Fibroblast of pulmonary artery (primary cell): Measurements from ENCODE around the gene CCDC82.

ENCODE experiments used
- DNase-seq: peaks from one replicate; pipeline ENCODE4 v3.0.0-alpha.2; 2010; ENCODE audit warnings: low read depth
- H3K4me3 ChIP-seq: replicated peaks from 2 replicates; pipeline ENCODE4 v1.5.1; 2011; ENCODE audit warnings: low read depth, mild to moderate bottlenecking, control low read depth, low read length, moderate library complexity
- TF ChIP-seq, protein P1 (sequence below): IDR thresholded peaks from 2 replicates; pipeline ENCODE4 v1.5.1; 2011; ENCODE audit warnings: mild to moderate bottlenecking, control low read depth, low read length, inconsistent platforms; ENCODE audit errors: missing control alignments

The CCDC82 gene

DNA sequence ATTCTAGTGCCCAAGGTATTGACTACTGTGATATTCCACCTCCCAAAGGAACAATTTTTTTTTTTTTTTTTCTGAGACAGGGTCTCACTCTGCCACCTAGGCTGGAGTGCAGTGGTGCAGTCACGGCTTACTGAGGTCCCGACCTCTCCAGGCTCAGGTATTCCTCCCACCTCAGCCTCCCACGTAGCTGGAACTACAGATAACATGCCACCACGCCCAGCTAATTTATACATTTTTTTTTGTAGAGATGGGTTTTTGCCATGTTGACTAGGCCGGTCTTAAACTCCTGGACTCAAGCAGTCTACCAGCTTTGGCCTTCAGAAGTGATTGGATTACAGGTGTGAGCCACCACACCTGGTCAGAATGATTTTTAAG is 80.1 kb downstream of the CCDC82 start:
- H3K4me3 ChIP-seq = no peak overlapping the region
- TF ChIP-seq, protein P1, sequence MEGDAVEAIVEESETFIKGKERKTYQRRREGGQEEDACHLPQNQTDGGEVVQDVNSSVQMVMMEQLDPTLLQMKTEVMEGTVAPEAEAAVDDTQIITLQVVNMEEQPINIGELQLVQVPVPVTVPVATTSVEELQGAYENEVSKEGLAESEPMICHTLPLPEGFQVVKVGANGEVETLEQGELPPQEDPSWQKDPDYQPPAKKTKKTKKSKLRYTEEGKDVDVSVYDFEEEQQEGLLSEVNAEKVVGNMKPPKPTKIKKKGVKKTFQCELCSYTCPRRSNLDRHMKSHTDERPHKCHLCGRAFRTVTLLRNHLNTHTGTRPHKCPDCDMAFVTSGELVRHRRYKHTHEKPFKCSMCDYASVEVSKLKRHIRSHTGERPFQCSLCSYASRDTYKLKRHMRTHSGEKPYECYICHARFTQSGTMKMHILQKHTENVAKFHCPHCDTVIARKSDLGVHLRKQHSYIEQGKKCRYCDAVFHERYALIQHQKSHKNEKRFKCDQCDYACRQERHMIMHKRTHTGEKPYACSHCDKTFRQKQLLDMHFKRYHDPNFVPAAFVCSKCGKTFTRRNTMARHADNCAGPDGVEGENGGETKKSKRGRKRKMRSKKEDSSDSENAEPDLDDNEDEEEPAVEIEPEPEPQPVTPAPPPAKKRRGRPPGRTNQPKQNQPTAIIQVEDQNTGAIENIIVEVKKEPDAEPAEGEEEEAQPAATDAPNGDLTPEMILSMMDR = no peak
- no peak for DNase-seq

GRCh38 chr11:96309016-96309642 is 80.6 kb downstream of the CCDC82 start:
- TF ChIP-seq, protein P1 = no peak
- DNase-seq = peak; percentile 94

GRCh38 chr11:96307776-96308140 is 82.0 kb downstream of the CCDC82 start:
- H3K4me3 ChIP-seq = peak overlapping the region; percentile 46

More at GRCh38 chr11:96309016-96309642, 80.6 kb downstream of the CCDC82 start:
- H3K4me3 ChIP-seq = peak overlapping the region; percentile 18

DNA sequence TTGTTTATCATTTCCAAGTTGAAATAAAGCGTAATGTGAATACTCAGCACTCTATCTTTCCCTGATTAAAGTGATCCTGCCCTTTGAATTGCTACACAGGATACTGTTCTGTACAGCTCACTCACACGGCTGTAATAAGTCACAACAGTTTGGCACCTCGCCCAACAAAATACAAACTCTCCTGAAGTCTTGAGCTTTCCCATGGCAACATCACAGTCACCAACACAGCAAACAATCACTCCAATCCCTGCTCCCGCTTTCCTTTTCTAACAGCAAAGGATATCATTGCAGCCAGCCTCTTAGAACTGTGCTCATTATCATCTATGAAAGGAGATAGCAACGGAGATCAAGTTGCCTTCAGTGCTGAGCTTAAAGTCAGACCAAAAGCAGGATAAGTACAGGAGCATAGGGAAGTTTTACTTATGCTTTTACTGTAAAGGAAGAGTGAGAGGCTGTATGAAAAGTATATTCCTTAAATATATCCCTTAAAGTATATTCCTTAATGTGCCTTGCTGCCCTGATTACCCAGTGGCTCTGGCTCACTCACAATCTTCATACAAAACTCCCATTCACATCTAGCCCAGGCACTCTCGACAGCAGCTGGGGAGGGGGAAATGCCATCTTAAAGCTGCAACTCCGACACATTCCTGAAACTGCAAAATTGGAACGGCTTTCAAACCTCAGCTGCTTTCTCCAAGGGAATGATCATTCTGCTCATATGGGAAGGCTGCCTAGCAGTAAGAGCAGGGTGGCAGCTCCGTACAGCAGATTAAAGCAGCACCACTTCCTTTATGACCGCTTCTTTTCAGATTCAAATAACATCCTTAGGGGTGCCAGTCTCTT is 82.6 kb downstream of the CCDC82 start:
- DNase-seq = peak; percentile 100
- peak overlapping the region; percentile 46 for H3K4me3 ChIP-seq

More at GRCh38 chr11:96307776-96308140, 82.0 kb downstream of the CCDC82 start:
- TF ChIP-seq, protein P1 = no peak
- peak; percentile 90 for DNase-seq

DNA sequence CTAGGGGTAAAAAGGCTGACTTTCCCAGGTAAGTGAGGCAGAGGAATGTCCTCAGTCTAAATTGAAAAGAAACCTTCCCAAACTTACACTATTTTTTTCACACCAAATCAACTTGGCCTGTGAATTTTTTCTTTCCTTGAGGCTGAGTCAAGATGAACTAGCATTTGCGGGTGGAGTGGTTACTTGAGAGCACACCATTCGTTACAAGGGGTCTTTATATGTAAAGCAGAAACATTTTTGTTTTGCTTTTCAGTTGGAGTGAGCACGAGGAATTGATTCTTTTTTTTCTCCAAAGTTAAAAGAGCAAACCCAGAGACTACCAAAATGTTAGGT is 83.1 kb downstream of the CCDC82 start:
- TF ChIP-seq, protein P1 = no peak
- peak overlapping the region; percentile 36 for H3K4me3 ChIP-seq
- no peak for DNase-seq

More for the DNA sequence above, 82.6 kb downstream of the CCDC82 start:
- TF ChIP-seq, protein P1 = no peak

GRCh38 chr11:96306071-96306470 is 83.6 kb downstream of the CCDC82 start:
- DNase-seq = no peak
- TF ChIP-seq, protein P1 = no peak
- H3K4me3 ChIP-seq = no peak overlapping the region
